ENCODE data around the gene PIGB. TPM values are rescaled to one million over a fixed set of nuclear protein-coding genes. Genes with fewer than 3 reads are reported as not detected.
"Not testable (repeated sequence)": the region's sequence is repeated elsewhere in the genome, so short reads cannot be mapped to it uniquely, and the experiment has no call there.

PIGB gene
- total RNA-seq, 2 experiments from 2014 or later, result 10.3 to 27.6 TPM

- ChIA-PET CTCF (ENCODE audit: unreplicated experiment) (interaction anchor here (0.5 kb wide), 1 partner anchor 752 kb away, joined by 3 read pairs; no protein-coding TSS in a partner anchor), POLR2A (interaction anchor here (0.6 kb wide), 2 partner anchors 15 to 64 kb away, joined by 5 to 6 read pairs; no protein-coding TSS in a partner anchor)
- H3K79me2 ChIP-seq (ENCODE audit: insufficient read depth, low read depth, low read length); BruUV-seq (replicated peaks); H3K4me2 ChIP-seq (ENCODE audit: low read length); H4K20me1 ChIP-seq (ENCODE audit: insufficient read depth, low read length); H3K4me1 ChIP-seq (ENCODE audit: insufficient read depth, low read length, poor library complexity, severe bottlenecking); DNase-seq (ENCODE audit: low spot score); H3K9me3 ChIP-seq (ENCODE audit: low read length); H3K27ac ChIP-seq (ENCODE audit: low read depth, low read length, poor library complexity, severe bottlenecking); H2AFZ ChIP-seq (ENCODE audit: low read length); H3K4me3 ChIP-seq (ENCODE audit: low read depth, low read length, poor library complexity, severe bottlenecking); H3K36me3 ChIP-seq (ENCODE audit: insufficient read depth, low read length); H3K9me2 ChIP-seq (ENCODE audit: insufficient read depth, low read length): not testable (repeated sequence)
- intact Hi-C loops (cut with micrococcal nuclease; ENCODE audit: unreplicated experiment), result loop anchor here (5.0 kb wide), 1 partner anchor 89 kb away; the partner anchor contains the start of gene RSL24D1
Observed at GRCh38 chr15:55286442-55287189, 32.4 kb upstream of the PIGB start.

DNA sequence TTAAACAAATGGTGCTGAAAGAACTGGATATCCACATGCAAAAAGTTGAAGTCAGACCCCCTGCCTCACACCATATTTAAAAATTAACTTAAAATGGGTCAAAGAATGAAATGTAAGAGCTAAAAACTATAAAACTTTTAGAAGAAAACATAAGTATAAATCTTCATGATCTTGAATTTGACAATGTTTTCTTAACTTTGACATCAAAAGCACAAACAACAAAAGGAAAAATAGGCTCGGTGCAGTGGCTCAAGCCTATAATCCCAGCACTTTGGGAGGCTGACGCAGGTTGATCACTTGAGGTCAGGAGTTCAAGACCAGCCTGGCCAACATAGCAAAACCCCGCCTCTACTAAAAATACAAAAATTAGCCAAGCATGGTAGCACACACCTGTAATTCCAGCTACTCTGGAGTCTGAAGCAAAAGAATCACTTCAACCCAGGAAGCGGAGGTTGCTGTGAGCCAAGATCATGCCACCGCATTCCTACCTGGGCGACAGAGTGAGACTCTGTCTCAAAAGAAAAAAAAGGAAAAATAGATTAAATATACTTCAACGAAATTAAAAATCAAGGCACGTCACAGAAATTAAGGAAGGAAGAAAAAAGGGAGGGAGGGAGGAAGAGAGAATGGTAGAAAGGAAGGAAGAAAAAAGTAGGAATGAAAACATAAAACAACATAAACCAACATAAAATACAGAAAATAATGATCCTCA is 30.9 kb upstream of the PIGB start:
- Histone ChIP-seq H2AFZ (ENCODE audit: low read length) (no peak overlapping the region), H3K79me2 (ENCODE audit: insufficient read depth, low read depth, low read length) (no peaks in the 10 kb centered on the region), H3K9me3 (ENCODE audit: low read length) (no peaks in the 10 kb centered on the region), H3K36me3 (ENCODE audit: insufficient read depth, low read length) (no peaks in the 10 kb centered on the region), H4K20me1 (ENCODE audit: insufficient read depth, low read length) (no peaks in the 10 kb centered on the region), H3K27ac (ENCODE audit: low read depth, low read length, poor library complexity, severe bottlenecking) (no peak overlapping the region), H3K4me3 (ENCODE audit: low read depth, low read length, poor library complexity, severe bottlenecking) (peak overlapping the region; percentile 85), H3K9me2 (ENCODE audit: insufficient read depth, low read length) (no peaks in the 10 kb centered on the region), H3K4me2 (ENCODE audit: low read length) (peak overlapping the region; percentile 99; the same call in 1 of the 2 replicates), H3K4me1 (ENCODE audit: insufficient read depth, low read length, poor library complexity, severe bottlenecking) (peaks cover 8% of the 10 kb centered on the region)
- TF ChIP-seq EZH2phosphoT487 (IDR thresholded peaks at IDR 0.05; ENCODE audit: borderline replicate concordance, low read depth, low read length), result no peak
- no peak for TF ChIP-seq CTCF (conservative IDR thresholded peaks at IDR 0.05; ENCODE audit: low read length)
- BruUV-seq (replicated peaks), result TSS peak; percentile 49
- POLR2A ChIA-PET, result no interaction called here
- DNase-seq (ENCODE audit: low spot score), result no peak
- intact Hi-C loops (cut with micrococcal nuclease; ENCODE audit: unreplicated experiment), result loop anchor here (5.0 kb wide), 1 partner anchor 91 kb away; the partner anchor contains the start of gene RSL24D1
- CTCF ChIA-PET (ENCODE audit: unreplicated experiment), result no interaction called here

DNA sequence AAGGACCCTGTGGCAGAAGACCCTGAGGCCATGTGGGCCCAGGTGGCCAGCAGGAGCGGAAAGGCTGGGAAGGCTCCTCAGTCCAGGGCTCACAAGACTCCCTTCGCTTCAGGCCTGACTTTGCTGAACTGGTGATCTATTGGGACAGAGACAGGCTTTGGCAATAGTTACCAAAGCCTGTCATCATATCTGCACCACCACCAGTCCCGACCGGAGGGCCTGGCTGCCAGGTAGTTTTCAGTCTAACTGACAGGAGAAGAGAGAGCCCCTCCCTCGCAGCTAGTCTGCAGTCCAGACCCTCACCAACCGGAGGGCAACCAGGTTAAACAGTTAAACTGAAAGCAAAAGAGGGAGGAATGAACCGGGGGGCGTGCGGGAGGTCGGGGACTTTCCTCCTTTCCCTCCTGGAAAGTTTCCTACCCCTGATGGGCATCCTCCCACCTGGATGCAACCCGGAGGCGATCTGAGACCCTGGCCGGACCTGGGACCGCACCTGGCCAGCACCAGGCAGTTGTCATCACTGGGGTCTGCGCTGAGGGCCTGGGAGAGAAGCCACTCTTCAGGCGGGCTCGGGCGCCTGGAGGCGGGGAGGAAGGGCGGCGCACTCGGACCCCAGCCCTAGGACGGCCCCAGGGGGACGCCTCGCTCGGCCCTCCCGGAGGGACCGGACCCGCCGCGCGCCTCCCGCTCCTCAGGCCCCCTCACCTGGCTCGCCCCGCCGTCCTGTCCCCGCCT is 29.8 kb upstream of the PIGB start:
- no peak for TF ChIP-seq CTCF (conservative IDR thresholded peaks at IDR 0.05; ENCODE audit: low read length)
- TF ChIP-seq EZH2phosphoT487 (IDR thresholded peaks at IDR 0.05; ENCODE audit: borderline replicate concordance, low read depth, low read length), result no peak
- Histone ChIP-seq H2AFZ (ENCODE audit: low read length) (peak overlapping the region; percentile 97), H4K20me1 (ENCODE audit: insufficient read depth, low read length) (no peaks in the 10 kb centered on the region), H3K4me3 (ENCODE audit: low read depth, low read length, poor library complexity, severe bottlenecking) (peak overlapping the region; percentile 85), H3K36me3 (ENCODE audit: insufficient read depth, low read length) (no peaks in the 10 kb centered on the region), H3K9me3 (ENCODE audit: low read length) (no peaks in the 10 kb centered on the region), H3K9me2 (ENCODE audit: insufficient read depth, low read length) (no peaks in the 10 kb centered on the region), H3K4me1 (ENCODE audit: insufficient read depth, low read length, poor library complexity, severe bottlenecking) (peaks cover 8% of the 10 kb centered on the region), H3K79me2 (ENCODE audit: insufficient read depth, low read depth, low read length) (no peaks in the 10 kb centered on the region), H3K4me2 (ENCODE audit: low read length) (peak overlapping the region; percentile 99), H3K27ac (ENCODE audit: low read depth, low read length, poor library complexity, severe bottlenecking) (no peak overlapping the region)
- no TSS peak for BruUV-seq (replicated peaks)
- intact Hi-C loops (cut with micrococcal nuclease; ENCODE audit: unreplicated experiment), result loop anchor here (5.0 kb wide), 1 partner anchor 92 kb away; the partner anchor contains the start of gene RSL24D1
- DNase-seq (ENCODE audit: low spot score), result peak; percentile 24
- CTCF ChIA-PET (ENCODE audit: unreplicated experiment), result no interaction called here
- POLR2A ChIA-PET, result no interaction called here
